Superior temporal gyrus (tissue), 1 donor: Measurements from ENCODE around the gene BUB1.
A peak's percentile ranks its signal among the peaks of the same experiment; 100 is the strongest.
"Not testable (repeated sequence)": the region's sequence is repeated elsewhere in the genome, so short reads cannot be mapped to it uniquely, and the experiment has no call there.

Source experiments
- DNase-seq: peaks from one replicate; pipeline ENCODE4 v3.0.0-alpha.2; 2016; ENCODE audit errors: extremely low spot score

Gene BUB1

DNA sequence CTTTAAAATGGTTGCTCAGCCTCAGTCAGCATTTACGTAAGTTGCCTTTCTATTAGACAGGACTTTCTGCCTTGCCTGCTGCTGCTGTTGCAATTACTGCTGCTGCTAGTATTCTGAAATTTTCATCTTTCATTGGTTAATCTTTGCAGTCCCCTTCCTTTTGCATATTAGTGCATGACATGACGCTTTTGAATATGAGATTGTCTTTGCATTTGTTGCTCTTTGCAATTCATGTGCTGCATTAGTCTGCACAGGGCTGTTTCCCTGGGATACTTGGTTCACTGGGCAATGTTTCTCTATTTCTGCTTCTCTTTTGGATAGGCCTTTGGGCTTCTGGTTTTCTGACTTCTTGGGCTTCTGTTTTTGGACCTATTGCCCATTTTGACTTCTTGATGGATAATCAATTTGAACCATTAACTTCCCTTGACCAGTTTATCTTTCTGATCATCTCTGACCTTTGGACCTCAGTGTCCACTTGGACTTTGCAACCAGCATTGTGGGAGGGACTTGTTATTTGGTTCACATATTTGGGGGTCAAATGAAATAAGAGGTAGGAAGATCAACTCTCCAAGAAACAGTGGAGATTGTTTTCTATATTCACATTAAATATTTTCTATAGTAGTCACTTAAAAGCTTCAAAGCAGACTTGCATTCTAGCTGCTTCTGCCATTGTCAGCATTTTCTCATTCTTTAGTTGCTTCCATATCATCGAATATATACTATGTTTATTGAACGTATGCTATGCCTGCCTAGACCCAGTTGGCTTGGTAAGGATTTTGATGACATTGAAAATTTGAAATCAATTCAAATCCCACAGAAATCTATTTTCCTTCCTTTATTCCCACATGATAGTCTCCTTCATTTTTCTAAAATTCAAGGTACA is 12.5 kb upstream of the BUB1 start:
- no peak for DNase-seq

DNA sequence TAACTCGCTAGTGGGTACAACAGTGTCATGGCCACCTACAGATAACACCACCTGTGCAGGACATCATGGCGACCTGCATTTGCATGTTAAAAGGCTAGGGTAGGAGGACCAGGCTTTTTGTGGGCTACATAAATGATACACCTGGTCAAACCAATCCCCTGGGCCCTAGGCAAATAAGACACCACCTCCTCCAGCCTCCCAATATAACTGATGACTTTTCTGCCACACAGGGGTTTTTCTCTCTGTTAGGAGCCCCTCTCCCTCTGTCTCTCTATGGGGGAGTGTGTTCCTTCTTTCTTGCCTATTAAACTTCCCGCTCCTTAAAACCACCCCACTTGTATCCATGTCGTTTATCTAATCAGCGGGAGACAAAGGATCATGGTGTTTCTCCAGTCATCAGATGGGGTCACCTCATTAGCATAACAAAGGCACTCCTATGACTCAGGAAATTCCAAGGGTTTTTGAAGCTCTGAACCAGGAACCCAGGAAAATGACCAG is 10.8 kb upstream of the BUB1 start:
- no peak for DNase-seq

DNA sequence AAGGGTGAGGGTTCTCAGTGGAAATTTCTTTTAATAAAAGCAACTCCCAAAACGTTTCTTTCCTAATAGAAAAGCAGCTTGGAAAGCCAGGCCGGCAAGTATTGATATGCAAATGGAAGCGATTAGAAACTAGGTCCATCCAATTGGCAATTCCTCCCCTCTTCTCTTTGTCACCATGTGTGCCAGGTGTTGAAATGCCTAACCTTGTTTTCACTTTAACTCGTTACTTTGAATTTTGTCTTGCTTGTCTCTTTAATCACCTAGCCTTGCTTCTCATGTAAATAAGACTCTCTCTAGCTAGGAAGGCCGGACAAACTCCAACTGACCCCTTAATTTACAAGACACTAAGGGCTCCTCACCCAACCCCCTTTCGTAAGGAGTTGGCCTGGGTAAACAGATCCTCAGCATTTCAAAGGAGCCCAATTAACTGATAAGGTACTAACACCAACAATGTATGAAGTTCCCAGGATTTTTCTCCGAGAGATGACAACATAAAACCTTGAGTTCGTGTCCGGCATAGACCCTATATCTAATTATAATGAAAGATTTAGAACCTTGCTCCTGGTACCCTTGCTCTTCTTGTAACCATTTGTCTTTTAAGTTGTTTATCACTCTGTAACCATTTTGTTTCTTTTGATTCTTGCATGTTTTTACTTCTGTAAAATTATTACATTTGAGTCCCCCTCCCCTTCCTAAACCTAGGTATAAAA is 10.1 kb upstream of the BUB1 start:
- DNase-seq: not testable (repeated sequence)

DNA sequence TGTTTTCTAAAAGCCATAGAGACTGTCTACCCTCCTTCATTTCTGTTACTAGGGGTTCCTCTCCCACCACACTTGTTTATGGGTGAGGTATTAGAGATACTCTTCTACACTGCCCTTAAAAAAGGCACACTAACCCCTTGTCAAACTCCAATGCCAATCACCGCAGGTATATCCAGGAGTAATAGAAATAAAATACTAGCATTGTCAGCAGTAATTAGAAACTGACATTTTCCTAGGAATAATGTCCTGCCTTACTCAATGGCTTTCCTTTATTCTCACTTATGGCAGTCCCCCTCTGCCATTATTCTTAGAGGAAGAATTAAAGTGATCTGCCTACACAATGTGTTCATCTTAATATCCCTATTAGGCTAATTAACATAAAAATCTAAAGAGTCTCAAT is 5.0 kb upstream of the BUB1 start:
- no peak for DNase-seq

DNA sequence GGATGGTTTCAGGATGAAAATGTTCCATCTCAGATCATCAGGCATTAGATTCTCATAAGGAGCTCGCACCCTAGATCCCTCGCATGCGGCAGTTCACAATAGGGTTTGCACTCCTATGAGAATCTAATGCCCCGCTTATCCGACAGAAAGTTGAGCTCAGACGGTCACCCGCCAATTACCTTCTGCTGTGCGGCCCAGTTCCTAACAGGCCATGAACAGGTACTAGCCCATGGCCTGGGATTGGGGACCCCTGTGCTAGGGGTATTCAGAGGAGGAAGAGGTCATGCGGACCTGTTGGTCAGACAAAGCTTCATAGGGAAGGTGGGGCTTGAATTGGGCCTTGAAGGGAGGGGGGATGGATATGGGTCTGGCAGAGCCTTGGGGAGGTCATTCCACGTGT is 4.4 kb upstream of the BUB1 start:
- no peak for DNase-seq

DNA sequence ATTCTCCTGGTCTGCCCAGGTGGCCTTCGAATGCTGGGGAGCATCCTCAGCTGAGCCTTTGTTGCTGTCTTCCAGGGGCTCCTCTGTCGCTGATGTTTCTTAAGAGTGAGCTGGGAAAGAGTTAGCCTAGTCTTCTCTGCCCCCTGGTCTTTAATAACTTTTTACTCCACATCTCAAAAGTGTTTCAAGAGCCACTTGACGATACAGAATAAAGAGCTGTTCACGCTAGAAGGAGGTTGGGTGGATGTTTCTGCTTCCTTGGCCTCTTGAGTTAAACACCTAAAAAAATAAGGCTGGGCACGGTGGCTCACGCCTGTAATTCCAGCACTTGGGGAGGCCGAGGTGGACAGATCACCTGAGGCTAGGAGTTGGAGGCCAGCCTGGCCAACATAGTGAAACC is 2.8 kb upstream of the BUB1 start:
- DNase-seq: no peak

DNA sequence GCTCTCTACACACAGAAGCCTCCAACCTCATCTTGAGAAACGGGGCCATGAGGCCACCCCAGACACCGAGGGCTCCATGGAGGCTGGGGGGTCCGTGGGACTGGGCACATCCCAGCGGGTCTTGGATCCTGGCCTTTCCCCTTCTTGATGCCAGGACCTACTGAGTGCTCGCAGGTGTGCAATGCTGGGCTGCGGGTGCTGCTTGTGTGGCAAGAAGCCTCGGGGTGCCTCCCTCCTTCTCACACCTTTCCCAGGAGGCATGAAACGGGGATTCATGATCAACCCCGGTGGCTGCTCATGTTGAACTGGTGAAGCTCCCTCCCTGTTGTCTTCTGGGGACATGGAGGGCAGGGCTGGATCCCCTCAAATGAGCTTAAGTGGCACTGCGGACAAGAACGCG is 2.0 kb upstream of the BUB1 start:
- no peak for DNase-seq

DNA sequence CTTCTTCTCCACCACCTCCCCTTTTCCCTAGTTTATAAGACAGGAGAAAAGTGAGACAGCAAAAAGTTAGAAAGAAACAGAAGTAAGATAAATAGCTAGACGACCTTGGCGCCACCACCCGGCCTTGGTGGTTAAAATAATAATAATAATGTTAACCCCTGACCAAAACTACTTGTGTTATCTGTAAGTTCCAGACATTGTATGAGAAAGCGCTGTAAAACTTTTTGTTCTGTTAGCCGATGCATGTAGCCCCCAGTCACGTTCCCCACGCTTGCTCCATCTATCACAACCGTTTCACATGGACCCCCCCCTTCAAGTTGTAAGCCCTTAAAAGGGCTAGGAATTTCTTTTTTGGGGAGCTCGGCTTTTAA is 1.5 kb upstream of the BUB1 start:
- no peak for DNase-seq

DNA sequence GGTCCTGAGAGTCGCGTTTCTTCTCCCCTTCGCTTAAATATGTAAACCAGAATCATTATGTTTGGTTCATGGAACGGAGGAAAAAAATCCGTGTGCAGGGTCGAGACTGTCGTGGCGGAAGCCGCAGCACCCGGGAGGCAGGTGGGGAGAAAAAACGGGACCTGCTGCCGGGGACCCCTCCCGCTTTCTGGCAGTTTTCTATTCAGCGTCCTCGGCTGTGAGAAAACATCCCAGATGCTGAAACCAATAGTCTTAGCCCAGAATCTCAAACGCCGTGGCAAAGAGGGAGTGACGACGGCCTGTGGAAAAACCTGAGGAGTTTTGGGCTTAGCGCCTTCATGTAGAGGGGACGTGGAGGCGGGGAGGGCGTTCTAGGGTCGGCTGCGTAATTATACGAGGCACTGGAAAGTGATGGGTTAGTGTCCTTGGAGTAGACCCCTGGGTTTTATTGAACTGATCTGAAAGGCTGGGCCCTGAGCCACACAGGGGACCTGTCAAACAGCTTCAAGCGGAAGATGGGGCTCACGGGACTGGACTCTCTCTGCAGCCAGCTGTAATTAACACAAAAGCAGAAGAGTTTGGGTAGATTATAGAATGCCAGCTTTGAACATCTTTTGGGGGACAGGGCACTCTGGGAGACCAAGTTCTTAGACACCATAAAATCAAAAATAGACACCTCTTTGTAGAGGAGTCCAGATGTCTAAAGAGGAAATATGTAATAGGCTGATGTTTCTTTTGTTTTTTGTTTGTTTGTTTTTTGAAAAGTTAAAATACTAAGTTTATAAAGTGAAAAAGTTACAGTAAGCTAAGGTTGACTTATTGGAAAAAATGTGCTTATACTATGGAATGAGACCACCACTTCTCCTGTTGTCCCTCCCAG is 834 bp upstream of the BUB1 start:
- DNase-seq: peak; percentile 41

DNA sequence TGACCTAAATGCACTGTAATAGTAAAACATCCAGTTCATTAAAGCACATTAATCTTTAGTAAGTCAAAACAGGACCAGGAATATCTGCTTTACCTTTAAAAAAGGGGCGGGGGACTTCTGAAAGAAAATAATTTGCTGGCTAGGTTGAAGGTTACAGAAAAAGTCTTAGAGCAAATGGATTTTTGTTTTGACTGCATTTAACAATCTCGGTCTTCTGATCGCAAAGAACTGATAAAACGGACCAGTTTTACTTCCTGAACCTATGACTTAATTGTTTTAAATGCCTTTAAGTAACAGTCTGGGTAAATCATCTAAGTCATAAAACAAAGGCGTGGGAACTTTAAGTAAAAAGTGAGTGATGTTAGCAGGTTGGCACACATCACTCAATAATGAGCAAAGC is 783 bp downstream of the BUB1 start:
- DNase-seq: no peak

DNA sequence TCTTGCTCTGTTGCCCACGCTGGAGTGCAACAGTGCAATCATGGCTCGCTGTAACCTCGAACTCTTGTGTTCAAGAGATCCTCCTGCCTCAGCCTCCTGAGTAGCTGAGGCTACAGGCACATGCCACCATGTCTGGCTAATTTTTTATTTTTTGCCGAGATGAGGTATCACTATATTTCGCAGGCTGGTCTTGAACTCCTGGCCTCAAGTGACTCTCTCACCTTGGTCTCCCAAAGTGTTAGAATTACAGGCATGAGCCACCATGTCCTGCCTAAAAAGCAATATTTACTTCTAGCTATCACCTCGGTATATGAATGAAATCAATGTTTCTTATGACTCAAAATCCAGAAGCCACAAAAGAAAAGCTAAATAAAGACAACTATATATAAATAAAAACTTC is 2.2 kb downstream of the BUB1 start:
- no peak for DNase-seq

DNA sequence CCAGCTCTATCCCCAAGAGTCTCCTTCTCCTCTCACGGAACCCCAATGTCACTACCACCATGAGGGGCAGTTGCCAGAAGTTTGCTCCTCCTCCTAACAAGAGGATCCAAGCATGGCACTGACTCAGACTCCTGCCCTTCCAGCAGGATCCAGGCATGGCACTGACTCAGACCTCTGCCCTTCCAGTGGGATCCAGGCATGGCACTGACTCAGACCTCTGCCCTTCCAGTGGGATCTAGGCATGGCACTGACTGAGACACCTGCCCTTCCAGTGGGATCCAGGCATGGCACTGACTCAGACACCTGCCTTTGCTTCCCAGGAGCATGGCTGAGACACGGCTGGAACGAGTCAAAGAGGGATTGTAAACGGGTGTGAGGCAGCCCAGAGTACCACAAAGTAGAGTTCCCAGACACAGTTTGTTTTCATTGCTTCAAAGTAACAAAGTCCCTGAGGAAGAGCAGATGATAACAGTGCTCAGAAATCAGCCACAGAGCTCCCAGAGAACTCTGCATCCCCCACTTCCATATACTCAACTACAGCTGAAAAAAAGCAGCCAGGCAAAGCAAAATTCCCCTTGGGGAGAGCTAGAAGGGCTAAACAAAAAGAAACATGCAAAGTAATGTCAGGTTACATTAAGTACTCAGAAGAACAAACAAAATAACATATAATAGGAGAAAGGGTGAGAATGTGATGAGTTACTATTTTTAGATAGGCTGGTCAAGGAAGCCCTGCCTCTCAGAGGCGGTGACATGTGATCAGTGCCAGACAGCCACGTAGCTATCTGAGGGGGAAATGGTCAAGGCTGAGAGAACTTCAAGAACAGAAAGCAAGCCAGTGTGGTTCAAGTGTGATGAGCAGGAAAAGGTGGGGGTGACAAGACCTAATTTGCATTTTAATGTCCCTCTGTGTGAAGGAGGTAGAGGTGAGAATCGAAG is 3.0 kb downstream of the BUB1 start:
- no peak for DNase-seq

DNA sequence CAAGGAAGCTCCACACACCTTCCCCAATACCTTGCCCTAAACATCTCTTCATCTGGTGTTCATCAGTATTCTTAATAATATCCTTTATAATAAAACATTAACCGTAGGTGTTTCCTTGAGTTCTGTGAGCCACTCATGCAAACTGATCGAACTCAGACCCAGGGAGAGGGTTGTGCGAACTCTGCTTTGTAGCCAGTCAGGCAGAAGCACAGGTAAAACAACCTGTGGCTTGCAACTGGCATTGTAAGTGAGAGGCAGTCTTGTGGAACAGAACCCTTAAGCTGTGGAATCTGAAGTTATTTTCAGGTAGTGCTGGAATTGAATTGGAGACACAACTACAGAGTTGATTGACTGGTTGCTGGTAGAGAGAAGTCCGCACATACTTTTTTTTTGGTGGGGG is 4.7 kb downstream of the BUB1 start:
- no peak for DNase-seq

DNA sequence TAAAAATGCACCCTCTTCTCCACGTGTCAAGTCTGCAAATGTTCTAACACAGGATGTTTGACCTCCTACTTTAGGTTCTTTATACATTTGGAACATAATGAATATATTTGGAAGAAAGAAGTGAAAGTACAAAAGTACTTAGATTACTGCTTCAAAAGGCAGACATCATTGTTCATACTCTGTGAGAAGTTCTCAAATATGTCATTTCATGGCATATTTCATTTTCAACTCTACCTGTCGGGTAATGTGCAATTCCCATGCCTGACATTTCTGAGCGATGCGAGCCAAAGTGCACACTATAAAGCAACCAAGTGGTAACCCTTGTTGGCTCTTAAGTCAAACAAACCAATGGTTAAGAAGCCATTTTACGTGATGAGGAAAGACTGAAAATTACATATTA is 7.0 kb downstream of the BUB1 start:
- no peak for DNase-seq

DNA sequence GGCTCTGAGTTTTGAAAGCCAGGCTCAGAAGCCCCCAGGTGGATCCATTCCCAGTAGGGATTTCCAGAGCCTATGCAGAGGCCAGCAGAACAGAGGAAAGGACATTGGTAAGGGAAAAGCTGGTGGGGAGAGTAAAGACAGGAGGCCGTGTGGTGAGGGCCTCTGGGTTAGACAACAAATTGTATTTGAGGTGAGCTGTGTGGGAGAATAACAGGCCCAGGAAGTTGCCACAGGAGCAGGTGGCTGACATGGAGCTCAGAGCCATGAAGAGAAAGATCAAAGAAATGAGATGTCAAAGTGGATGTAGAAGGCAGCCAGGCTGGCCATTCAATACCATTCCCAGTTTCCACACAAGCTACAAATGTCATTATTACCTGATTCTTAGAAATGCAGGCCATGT is 8.8 kb downstream of the BUB1 start:
- no peak for DNase-seq

DNA sequence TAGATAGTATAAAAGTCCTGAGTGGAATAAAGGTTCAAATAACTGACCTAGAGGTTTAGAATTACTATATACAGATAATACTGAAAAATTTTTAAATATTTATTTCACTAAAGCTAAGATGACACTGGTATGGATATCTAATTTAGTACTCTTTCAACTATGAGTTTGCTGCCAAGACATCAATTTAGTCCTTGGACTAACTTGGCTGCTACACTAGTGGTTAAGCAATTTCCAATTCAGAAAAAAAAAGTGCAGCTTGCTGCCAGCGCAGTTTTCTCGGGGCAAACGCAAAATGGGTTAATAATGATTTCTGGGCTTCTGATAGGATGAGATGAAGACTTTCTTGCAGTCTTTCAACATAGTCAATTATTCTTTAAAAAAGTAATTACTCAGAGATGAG is 10.8 kb downstream of the BUB1 start:
- DNase-seq: no peak

DNA sequence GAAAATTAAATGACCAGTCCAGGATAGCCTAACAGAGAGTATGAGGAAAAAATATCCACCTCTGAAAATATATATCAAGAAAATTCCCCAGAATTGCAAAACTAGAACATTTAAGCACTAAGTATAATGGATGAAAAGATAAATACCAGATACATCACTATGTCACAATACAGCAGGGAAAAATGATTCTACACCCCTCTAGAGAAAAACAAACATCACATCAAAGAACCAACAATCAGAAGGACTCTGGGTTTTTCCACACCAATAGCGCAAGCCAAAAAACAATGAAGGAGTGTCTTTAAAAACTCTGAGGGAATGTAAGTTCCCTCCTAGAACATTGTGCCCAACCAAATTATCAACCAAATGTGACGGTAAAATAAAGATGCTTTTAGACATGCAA is 13.7 kb downstream of the BUB1 start:
- no peak for DNase-seq

DNA sequence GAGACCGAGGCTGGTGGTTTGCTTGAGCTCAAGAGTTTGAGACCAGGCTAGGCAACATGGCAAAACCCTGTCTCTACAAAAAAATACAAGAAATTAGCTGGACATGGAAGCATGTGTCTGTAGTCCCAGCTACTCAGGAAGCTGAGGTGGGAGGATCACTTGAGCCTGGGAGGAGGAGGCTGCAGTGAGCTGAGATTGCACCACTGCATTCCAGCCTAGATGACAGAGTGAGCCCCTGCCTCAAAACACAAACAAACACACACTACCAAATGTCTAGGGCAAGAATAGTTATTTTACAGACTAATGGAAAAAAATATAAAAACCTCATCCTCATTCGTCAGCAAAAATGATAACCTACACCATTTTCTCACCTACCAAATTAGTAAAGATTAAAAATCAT is 15.3 kb downstream of the BUB1 start:
- DNase-seq: no peak

DNA sequence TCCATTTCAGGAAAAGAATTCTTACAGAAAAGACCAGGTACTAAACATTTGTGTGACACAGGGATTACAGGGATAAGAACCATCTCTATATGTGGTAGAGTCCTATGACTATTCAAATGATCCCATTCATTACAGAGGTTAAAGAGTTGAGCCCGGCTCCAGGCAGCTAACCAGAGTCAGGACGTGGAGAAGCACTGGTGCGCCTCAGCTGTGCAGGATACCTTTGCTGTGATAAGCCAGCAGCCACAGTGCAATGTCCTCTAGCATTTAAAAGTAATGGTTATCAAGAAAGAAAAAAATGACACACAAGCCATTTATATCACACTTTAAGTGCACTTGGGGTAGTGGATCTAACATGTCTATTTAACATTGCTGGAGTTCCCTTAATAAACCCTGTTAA is 17.3 kb downstream of the BUB1 start:
- DNase-seq: no peak

DNA sequence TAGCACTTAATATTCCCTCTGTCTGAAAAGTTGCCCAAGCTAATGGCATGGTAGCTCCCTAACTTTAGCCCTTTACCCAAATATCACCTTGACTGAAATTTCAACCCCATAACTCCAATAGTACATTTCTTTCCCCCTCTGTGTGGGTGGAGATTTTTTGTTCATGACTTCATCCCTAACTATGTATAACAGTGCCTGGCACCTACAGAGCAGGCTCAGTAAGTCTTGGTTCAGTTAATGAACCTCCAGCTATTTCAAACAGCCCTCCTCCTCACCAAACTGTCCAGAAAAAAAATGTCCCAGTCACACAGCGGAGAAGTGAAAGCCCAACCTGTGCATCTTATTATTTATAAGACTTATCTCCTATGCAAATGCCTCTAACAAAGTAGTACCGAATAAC is 18.6 kb downstream of the BUB1 start:
- DNase-seq: no peak

DNA sequence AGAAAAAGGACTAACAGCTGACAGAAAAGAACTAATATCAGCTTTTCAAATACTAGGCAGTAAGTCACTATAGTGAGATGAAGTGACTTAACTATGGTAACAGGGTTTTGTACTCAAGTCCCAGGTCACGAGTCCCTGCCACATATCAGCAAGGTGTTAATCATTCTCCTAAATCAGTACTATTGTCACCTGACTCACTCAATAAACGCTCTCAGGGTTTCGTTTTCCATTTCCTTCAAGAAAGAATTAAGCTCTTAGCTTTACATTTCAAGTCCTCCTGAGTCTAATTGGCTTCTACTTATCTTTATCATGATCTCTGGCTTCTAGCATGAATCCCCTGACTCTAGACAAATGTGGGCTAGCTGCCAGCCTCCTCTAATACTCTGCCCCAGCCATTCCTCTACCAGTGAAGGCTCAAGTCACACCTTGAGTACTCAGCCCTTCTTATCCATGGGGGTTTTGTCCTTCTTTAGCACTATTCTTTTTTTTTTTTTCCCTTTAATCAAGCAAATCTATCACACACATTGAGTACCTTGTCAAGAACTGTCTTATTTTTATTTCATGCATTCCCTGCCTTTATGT is 20.0 kb downstream of the BUB1 start:
- no peak for DNase-seq
